Body of pancreas (tissue), 4 donors: Measurements from ENCODE around the gene TMTC4.

Source experiments
- CTCF ChIP-seq, 7 experiments: fragments of 450-650 bp in 4 of 7; fragments of 200-600 bp in 3 of 7; sonication (generic) in 3 of 7; IDR thresholded peaks; one replicate each; pipeline ENCODE4 v1.5.1; 2016 to 2019; ENCODE audit warnings: antibody characterized with exemption in 7 of 7
- POLR2A ChIP-seq, 3 donors: fragments of 450-650 bp; IDR thresholded peaks; one replicate each; pipeline ENCODE4 v1.6.1; 2016; ENCODE audit warnings: antibody characterized with exemption in 3 of 3, mild to moderate bottlenecking in 2 of 3

GRCh38 chr13:100695509-100695773 is 20.8 kb upstream of the TMTC4 start:
- TF ChIP-seq CTCF (IDR thresholded peaks at IDR 0.05) (no peak), POLR2A (IDR thresholded peaks at IDR 0.05) (no peak)
